ENCODE data around the gene SGSM2.

Gene SGSM2

GRCh38 chr17:2387086-2388019 lies 50.1 kb downstream of the SGSM2 start:
- no peak for DNase-seq

GRCh38 chr17:2388020-2388682 lies 50.9 kb downstream of the SGSM2 start:
- peak; percentile 85 for DNase-seq

GRCh38 chr17:2388683-2389055 lies 51.4 kb downstream of the SGSM2 start:
- no peak for DNase-seq

GRCh38 chr17:2390199-2390836 lies 53.0 kb downstream of the SGSM2 start:
- no peak for DNase-seq

GRCh38 chr17:2391597-2392251 lies 54.4 kb downstream of the SGSM2 start:
- DNase-seq = no peak

- DNase-seq = peak; percentile 87
Measured at GRCh38 chr17:2392252-2393173, 55.2 kb downstream of the SGSM2 start.

- peak; percentile 75 for DNase-seq
Measured at GRCh38 chr17:2393174-2393953, 56.1 kb downstream of the SGSM2 start.

- no peak for DNase-seq
Measured at GRCh38 chr17:2393954-2394749, 56.9 kb downstream of the SGSM2 start.

- no peak for DNase-seq
Measured at GRCh38 chr17:2394775-2395201, 57.5 kb downstream of the SGSM2 start.

GRCh38 chr17:2395258-2396181 lies 58.2 kb downstream of the SGSM2 start:
- DNase-seq = peak; percentile 21

- peak; percentile 57 for DNase-seq
Measured at GRCh38 chr17:2396192-2396567, 58.9 kb downstream of the SGSM2 start.

- DNase-seq = peak; percentile 79
Measured at GRCh38 chr17:2396568-2397246, 59.4 kb downstream of the SGSM2 start.

- DNase-seq = no peak
Measured at GRCh38 chr17:2397247-2398171, 60.2 kb downstream of the SGSM2 start.

- no peak for DNase-seq
Measured at GRCh38 chr17:2398182-2398581, 60.9 kb downstream of the SGSM2 start.

- DNase-seq = peak; percentile 68
Measured at GRCh38 chr17:2398655-2399571, 61.6 kb downstream of the SGSM2 start.
